SJCRH30 (cell line): ENCODE measurements around the gene PROCA1. TPM values are rescaled to one million over a fixed set of nuclear protein-coding genes. Genes with fewer than 3 reads are reported as not detected.

Source experiments
- DNase-seq, 2 experiments: peaks; one replicate each; pipeline ENCODE4 v3.0.0-alpha.2; 2015 to 2020
- H3K27ac ChIP-seq: fragments of 250-450 bp; sonication (Bioruptor Pico); 2 replicates; pipeline ENCODE4 v1.5.1; 2020; ENCODE audit warnings: mild to moderate bottlenecking, moderate library complexity
- H3K27me3 ChIP-seq: fragments of 250-450 bp; sonication (Bioruptor Pico); 2 replicates; pipeline ENCODE4 v1.5.1; 2020; ENCODE audit warnings: mild to moderate bottlenecking, moderate library complexity
- H3K36me3 ChIP-seq: fragments of 250-450 bp; sonication (Bioruptor Pico); 2 replicates; pipeline ENCODE4 v1.5.1; 2020; ENCODE audit warnings: mild to moderate bottlenecking, moderate library complexity
- H3K4me1 ChIP-seq: fragments of 250-450 bp; sonication (Bioruptor Pico); 2 replicates; pipeline ENCODE4 v1.5.1; 2020; ENCODE audit warnings: mild to moderate bottlenecking, moderate library complexity
- H3K4me3 ChIP-seq: fragments of 250-450 bp; sonication (Bioruptor Pico); 2 replicates; pipeline ENCODE4 v1.5.1; 2020; ENCODE audit warnings: mild to moderate bottlenecking, moderate library complexity
- H3K9me3 ChIP-seq: fragments of 250-450 bp; sonication (Bioruptor Pico); replicated peaks from 2 replicates; pipeline ENCODE4 v1.5.1; 2020; ENCODE audit warnings: mild to moderate bottlenecking, moderate library complexity
- total RNA-seq: library from RNA; depleted of rRNA; stranded (reverse); fragments of >200 nt; shearing (Covaris generic); gene quantifications from 2 replicates; pipeline ENCODE4 v1.2.3, GENCODE V29; 2014; rRNA removed

Gene PROCA1, protein sequence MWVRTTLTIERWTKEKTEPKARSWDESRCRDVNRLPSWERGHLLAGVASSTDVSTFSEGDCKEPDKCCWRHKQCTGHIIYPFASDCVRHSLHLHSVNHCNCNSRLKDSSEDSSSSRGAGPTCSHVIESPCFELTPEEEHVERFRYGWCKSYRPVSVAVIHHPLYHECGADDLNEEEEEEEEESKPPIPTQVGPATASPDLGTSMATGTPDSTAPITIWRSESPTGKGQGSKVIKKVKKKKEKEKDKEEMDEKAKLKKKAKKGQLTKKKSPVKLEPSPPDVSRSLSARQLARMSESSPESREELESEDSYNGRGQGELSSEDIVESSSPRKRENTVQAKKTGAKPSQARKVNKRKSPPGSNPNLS
- total RNA-seq = 5.4 and 7.0 TPM in 2 replicates

DNA sequence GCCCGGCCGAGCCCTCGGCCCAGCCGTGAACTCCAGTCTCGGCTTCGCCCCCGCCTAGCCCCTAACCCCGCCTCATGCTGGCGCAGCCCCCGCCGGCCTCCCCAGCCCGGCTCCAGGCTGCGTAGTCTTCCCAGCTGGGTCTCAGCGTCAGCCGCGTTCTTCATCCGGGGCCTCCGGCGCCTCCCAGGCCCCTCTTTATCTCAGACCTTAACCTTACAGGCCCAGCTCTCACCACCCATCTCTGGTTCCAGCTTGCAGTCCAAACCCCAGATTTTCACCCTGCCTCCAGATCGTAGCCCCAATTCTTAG lies at the start of gene PROCA1:
Gene PROCA1 (minus strand): TSS at position 166 of the 309 bp plus-strand sequence. CDS start 228 bp downstream, outside the sequence.
- Histone ChIP-seq H3K9me3 (no peaks in the 10 kb centered on the region), H3K36me3 (peaks cover 25% of the 10 kb centered on the region), H3K4me3 (peak within 1 kb of the TSS; percentile 68), H3K27ac (peak within 1 kb of the TSS; percentile 88), H3K4me1 (peaks cover 7% of the 10 kb centered on the region; the same call in 1 of the 2 replicates), H3K27me3 (no peaks in the 10 kb centered on the region)
- DNase-seq = no peak

DNA sequence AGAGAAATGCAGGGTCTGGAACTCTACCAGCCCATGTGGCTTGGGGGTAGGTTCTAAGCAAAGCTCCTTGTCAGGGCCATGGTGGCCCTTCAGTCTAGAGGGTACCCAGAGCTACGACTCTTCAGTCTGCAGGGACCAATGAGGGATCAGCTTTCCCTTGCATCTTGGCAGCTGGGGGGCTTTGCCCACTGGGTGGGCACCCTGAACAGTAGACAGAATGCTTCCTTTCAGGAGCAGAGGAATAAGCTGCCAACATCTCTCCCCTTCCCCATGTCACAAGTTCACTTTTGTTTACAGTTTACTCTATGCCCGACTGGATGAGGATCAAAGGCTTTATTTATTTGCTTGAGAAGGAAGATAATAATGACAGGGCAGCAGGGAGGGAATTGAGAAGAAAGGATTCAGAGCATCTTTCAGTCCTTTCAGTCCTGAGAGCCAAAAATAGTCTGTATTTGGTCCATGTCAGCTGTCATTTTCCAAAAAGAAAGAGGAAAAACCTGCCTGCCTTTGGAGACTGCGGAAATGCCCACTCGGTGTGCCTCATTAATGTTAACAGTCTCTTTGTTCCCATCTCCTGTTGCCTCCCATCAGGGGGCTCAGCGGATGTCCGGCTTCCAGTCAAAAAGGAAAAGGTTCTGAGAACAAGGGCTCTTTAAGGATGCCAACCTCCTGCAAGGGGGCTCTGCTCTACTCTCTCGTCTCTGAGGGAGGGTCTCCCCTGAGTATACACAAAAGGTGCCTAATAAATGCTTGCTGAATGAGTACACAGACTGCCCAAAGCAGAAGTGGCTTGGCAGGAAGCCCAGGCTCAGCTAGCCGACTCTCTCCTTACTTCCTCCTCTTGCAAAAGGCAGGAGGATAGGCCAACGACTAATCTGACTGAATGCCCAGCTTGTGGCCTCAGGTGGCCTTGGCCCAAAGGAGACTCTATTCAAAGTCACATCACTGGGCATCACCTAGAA lies 49.2 kb upstream of the PROCA1 start:
- H3K36me3 ChIP-seq = peaks cover 31% of the 10 kb centered on the region
- no peak overlapping the region for H3K27ac ChIP-seq
- no peak for DNase-seq
- no peaks in the 10 kb centered on the region for H3K27me3 ChIP-seq
- H3K9me3 ChIP-seq = no peaks in the 10 kb centered on the region
- no peaks in the 10 kb centered on the region; the same call in 1 of the 2 replicates for H3K4me1 ChIP-seq
- H3K4me3 ChIP-seq = no peak overlapping the region

DNA sequence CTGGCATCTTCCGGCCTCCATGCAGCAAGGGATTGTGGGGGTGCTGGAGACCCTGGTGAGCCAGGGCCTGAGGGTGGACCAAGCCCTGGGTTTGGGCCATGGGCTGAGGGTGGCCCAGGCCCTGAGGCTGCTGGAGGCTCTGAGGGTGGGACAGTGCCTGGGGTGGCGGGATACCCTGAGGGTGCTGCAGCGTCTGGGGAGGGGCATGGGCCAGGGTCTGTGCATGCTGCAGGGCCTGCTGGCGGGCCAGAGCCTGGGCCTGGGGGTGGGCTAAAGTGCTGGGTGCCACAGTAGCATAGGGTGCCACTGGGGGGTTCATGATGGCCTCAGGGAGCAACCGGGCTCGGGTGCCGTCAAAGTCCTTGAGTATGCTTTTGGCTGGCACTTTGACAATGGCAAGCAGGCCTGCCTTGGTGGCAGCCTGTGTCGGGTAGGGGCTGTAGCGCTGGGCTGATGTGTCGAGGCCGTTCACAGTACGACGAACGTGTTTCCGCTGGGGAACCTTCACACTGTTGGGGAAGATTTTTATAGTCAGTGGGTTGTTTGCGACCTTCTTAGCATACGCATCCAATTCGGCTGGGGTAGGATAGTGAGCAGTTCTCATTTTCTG lies 47.7 kb upstream of the PROCA1 start:
- Histone ChIP-seq H3K4me3 (no peak overlapping the region), H3K4me1 (no peaks in the 10 kb centered on the region; the same call in 1 of the 2 replicates), H3K36me3 (peaks cover 34% of the 10 kb centered on the region), H3K9me3 (no peaks in the 10 kb centered on the region), H3K27ac (no peak overlapping the region), H3K27me3 (no peaks in the 10 kb centered on the region)
- DNase-seq = no peak

DNA sequence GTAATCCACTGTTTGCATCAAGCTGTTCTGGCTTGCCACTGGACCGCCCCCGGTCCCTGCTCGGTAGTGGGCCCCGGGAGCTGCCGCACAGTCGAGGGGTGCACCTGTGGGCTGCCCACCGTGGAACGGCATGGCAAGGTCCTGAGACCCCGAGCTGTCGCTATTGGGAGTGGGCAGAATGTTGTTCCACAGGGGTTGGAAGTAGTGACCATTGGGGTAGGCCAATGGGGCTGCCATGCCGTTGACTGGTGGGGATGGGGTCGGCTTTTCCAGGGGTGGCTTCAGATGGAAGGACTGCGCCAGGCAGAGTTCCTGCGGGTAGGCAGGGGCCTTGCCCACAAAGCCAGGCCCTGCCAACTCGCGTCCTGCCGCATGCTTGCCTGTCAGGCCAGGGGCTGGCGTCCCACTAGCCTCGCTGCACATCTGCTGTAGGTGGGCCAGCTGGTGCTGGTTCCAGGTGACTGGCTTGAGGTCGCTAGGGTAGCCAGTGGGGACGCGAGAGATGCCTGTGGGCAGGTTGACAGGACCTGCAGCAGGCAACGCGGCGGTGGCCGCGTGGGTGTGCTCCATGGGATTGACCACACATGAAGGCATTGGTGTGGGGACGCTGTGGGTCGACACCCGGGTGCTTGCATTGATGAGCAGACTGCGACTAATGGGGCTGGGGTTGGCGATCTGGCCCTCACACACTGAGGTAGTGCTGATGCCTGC lies 46.9 kb upstream of the PROCA1 start:
- H3K27ac ChIP-seq = no peak overlapping the region
- H3K4me1 ChIP-seq = no peaks in the 10 kb centered on the region; the same call in 1 of the 2 replicates
- H3K9me3 ChIP-seq = no peaks in the 10 kb centered on the region
- H3K36me3 ChIP-seq = peaks cover 34% of the 10 kb centered on the region
- no peak overlapping the region for H3K4me3 ChIP-seq
- no peak for DNase-seq
- no peaks in the 10 kb centered on the region for H3K27me3 ChIP-seq

DNA sequence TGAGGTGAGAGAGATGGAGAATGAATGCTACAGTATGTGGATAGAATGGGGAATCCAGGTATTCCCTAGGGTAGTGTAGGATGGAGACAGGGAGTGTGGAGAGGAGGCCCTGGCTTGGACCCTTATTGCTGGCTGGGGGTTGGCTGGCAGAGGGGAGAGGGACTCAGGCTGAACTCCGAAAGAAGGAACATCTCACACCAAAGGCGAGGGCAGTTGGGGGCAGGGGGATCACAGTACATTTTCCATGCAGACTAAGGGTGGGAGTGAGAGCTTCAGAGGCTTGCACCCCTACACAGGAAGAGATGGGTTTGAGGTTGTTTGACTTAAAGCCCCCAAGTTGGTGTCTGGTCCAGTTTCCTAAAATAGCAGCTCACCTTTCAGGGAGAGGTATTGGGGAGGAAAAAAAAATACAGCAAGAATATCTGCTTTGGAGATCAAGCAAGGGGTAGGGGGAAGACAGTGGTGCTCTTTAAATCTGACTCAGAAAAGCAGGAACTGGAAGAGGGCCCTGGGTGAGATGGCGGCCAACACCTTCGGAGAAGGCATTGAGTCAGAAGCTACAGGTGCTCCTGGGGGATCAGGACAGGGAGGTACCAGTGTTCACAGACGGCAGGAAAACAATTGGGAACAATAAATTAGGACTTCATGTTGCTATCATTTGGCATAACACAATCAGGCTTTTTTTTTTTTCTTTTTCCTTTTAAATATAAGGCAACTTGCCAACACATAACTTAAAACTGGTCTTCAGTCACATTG lies 44.5 kb upstream of the PROCA1 start:
- H3K27ac ChIP-seq = no peak overlapping the region
- no peaks in the 10 kb centered on the region for H3K27me3 ChIP-seq
- H3K36me3 ChIP-seq = peaks cover 40% of the 10 kb centered on the region
- no peak for DNase-seq
- no peak overlapping the region for H3K4me3 ChIP-seq
- H3K9me3 ChIP-seq = no peaks in the 10 kb centered on the region
- H3K4me1 ChIP-seq = no peaks in the 10 kb centered on the region; the same call in 1 of the 2 replicates

DNA sequence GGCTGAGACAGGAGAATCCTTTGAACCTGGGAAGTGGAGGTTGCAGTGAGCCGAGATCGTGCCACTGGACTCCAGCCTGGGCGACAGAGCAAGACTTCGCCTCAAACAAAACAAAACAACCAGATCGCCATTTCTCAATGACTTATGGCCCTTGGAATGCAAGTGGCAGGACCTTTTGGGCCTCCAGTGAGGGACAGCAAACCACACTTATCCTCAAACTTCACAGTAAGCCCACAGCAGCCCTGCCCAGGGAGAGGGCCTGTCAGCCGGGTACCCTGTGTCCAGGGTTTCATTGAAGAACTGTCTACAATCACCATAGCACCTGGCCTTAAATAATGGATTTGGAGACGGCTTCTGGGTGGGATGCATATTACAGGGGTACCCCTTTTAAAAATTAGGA lies 43.8 kb upstream of the PROCA1 start:
- peaks cover 43% of the 10 kb centered on the region for H3K36me3 ChIP-seq
- no peak for DNase-seq

DNA sequence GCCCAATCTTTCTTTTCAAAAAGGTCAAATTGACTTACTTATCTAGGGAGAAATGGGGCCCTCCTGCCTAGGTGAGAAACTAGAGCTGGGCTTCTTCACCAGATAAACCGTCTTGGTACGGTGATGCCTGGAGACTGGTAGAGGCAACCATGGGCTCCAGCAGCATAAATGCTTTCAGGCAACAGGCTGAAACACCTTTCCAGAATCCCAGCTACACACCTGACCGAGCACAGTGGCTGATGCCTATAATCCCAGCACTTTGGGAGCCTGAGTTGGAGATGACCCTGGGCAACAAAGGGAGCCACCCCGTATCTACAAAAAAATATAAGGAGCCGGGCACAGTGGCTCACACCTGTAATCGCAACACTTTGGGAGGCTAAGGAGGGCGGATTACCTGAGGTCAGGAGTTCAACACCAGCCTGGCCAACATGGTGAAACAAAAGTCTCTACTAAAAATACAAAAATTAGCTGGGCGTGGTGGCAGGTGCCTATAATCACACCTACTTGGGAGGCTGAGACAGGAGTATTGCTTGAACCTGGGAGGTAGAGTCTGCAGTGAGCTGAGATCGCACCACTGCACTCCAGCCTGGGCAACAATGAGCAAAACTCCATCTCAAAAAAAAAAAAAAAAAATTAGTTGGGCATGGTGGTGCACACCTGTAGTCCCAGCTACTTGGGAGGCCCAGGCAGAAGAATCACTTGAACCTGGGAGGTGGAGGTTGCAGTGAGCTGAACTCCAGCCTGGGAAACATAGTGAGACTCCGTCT lies 40.1 kb upstream of the PROCA1 start:
- Histone ChIP-seq H3K27me3 (no peaks in the 10 kb centered on the region), H3K9me3 (no peaks in the 10 kb centered on the region), H3K27ac (no peak overlapping the region), H3K4me1 (peaks cover 5% of the 10 kb centered on the region), H3K36me3 (peaks cover 56% of the 10 kb centered on the region), H3K4me3 (no peak overlapping the region)
- no peak for DNase-seq

More for the DNA sequence above, 43.8 kb upstream of the PROCA1 start:
- Histone ChIP-seq H3K27ac (no peak overlapping the region), H3K4me3 (no peak overlapping the region), H3K27me3 (no peaks in the 10 kb centered on the region), H3K9me3 (no peaks in the 10 kb centered on the region), H3K4me1 (no peaks in the 10 kb centered on the region)

DNA sequence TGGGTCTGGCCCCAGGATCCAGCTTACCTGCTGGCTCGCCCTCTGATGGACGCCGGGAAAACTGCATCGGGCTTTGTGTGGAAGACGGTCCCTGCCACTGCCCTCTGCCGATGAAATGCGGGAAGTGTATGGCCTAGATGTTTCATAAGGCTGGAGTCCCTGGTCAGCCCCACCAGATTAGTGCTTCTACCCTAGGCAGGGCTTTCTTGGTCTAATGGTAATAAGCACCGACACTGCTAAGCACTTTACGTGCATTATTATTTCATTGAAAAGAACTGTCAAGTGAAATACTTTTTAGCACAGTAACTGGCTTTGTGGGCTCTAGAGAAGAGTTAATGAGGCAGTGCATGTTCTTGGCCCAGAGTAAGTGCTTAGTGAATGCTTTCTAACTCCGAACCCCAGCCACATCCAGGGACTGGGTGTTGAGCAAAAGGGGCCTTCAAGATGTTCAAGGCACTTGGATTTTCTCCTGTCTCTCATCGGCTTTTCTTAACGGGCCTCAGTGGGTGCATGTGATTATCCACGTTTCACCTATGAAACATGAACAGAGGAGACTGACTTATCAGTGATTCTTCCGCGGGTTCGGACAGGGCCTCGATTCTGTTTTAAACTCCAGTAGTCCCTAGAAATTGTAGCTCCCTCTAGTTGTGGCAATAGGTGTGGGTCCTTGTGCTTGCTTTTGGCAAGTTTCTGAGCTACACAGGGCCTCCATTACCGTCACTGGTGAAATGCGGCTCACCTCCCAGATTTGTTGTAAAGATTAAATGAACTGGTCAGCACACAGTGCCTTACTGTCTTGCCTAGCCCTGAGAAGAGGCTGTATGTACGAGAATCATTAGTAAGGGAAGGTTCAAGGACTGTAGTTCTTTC lies 38.7 kb upstream of the PROCA1 start:
- H3K36me3 ChIP-seq = peaks cover 58% of the 10 kb centered on the region
- H3K4me1 ChIP-seq = peaks cover 18% of the 10 kb centered on the region
- H3K4me3 ChIP-seq = no peak overlapping the region
- no peaks in the 10 kb centered on the region for H3K27me3 ChIP-seq
- no peak overlapping the region for H3K27ac ChIP-seq
- H3K9me3 ChIP-seq = no peaks in the 10 kb centered on the region
- DNase-seq = peak; percentile 95 to 98

DNA sequence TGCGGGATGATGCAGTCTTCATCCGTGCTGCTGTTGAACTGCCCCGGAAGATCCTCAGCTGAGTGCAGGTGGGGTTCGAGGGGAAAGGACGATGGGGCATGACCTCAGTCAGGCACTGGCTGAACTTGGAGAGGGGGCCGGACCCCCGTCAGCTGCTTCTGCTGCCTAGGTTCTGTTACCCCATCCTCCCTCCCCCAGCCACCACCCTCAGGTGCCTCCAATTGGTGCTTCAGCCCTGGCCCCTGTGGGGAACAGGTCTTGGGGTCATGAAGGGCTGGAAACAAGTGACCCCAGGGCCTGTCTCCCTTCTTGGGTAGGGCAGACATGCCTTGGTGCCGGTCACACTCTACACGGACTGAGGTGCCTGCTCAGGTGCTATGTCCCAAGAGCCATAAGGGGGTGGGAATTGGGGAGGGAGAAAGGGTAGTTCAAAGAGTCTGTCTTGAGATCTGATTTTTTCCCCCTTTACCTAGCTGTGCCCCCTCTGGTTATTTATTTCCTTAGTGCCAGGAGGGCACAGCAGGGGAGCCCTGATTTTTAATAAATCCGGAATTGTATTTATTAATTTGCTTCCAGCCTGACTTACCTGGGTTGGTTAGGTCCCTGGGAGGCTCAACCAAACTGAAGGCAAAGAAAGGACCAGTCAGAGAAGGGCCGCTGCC lies 38.0 kb upstream of the PROCA1 start:
- H3K4me1 ChIP-seq = peaks cover 18% of the 10 kb centered on the region
- no peak overlapping the region for H3K4me3 ChIP-seq
- H3K9me3 ChIP-seq = no peaks in the 10 kb centered on the region
- H3K36me3 ChIP-seq = peaks cover 61% of the 10 kb centered on the region
- DNase-seq = no peak
- no peaks in the 10 kb centered on the region for H3K27me3 ChIP-seq
- no peak overlapping the region for H3K27ac ChIP-seq

DNA sequence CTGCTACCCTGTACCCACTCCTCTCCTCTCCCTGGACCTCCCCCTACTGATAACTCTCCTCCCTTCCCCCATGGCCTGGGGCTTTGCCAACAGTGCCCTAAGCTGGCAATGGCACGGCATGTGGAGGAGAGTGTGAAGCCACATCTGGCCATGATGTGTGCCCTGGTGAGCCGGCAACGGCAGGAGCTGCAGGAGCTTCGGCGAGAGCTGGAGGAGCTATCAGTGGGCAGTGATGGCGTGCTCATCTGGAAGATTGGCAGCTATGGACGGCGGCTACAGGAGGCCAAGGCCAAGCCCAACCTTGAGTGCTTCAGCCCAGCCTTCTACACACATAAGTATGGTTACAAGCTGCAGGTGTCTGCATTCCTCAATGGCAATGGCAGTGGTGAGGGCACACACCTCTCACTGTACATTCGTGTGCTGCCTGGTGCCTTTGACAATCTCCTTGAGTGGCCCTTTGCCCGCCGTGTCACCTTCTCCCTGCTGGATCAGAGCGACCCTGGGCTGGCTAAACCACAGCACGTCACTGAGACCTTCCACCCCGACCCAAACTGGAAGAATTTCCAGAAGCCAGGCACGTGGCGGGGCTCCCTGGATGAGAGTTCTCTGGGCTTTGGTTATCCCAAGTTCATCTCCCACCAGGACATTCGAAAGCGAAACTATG lies 37.3 kb upstream of the PROCA1 start:
- peaks cover 63% of the 10 kb centered on the region for H3K36me3 ChIP-seq
- H3K9me3 ChIP-seq = no peaks in the 10 kb centered on the region
- H3K27me3 ChIP-seq = no peaks in the 10 kb centered on the region
- H3K4me3 ChIP-seq = no peak overlapping the region
- H3K4me1 ChIP-seq = peaks cover 18% of the 10 kb centered on the region
- DNase-seq = no peak
- no peak overlapping the region for H3K27ac ChIP-seq

DNA sequence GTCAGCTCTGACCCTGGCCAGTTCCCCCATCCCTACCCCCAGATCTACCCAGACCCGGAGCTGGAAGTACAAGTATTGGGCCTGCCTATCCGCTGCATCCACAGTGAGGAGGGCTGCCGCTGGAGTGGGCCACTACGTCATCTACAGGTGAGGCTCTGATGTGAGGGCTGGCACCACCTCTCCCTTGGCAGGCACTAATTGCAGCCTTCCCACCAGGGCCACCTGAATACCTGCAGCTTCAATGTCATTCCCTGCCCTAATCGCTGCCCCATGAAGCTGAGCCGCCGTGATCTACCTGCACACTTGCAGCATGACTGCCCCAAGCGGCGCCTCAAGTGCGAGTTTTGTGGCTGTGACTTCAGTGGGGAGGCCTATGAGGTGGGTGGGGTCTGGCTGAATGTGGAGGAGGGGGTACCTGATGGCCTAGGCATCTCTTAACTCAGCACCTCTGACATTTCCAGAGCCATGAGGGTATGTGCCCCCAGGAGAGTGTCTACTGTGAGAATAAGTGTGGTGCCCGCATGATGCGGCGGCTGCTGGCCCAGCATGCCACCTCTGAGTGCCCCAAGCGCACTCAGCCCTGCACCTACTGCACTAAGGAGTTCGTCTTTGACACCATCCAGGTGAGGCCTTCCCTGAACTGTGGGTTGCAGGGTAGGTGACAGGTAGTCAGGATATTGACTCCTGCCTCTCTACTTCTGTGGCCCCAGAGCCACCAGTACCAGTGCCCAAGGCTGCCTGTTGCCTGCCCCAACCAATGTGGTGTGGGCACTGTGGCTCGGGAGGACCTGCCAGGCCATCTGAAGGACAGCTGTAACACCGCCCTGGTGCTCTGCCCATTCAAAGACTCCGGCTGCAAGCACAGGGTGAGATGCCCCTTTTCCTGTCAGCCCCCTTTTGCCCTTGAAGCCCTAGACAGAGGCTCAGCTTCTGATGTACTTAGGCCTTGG lies 36.4 kb upstream of the PROCA1 start:
- no peak for DNase-seq
- Histone ChIP-seq H3K36me3 (peaks cover 63% of the 10 kb centered on the region), H3K27ac (no peak overlapping the region), H3K27me3 (no peaks in the 10 kb centered on the region), H3K4me1 (peaks cover 18% of the 10 kb centered on the region), H3K9me3 (no peaks in the 10 kb centered on the region), H3K4me3 (no peak overlapping the region)
